ENCODE measurements around the gene GSE1. TPM values are rescaled to one million over a fixed set of nuclear protein-coding genes. Genes with fewer than 3 reads are reported as not detected.

Gene GSE1
- total RNA-seq, 1 experiment from 2014 or later = 90.2 TPM

GRCh38 chr16:85602402-85603202 is 10.5 kb upstream of the GSE1 start:
- ChIA-PET POLR2A (no interaction called here), CTCF (no interaction called here), RAD21 (ENCODE audit: low non-redundant PET in 1 of 2, low total read pairs in 2 of 2, uncharacterized antibody in 2 of 2, unreplicated experiment in 2 of 2) (no interaction called here)
- Histone ChIP-seq H2AFZ (ENCODE audit: low read depth, low read length, poor library complexity, severe bottlenecking) (no peak overlapping the region), H3K4me1 (ENCODE audit: control insufficient read depth in 1 of 2, insufficient read depth in 2 of 2, low read length in 2 of 2) (0 out of 4 replicates have a peak, but pooled peaks cover 0 to 4% of the 10 kb centered on the region in 2 experiments), H3K9me3 (ENCODE audit: control insufficient read depth in 1 of 2, insufficient read depth in 1 of 2, low read depth in 1 of 2, low read length in 2 of 2) (no peaks in the 10 kb centered on the region), H4K20me1 (ENCODE audit: insufficient read depth) (no peaks in the 10 kb centered on the region), H3K9me2 (ENCODE audit: insufficient read depth) (no peaks in the 10 kb centered on the region), H3K27me3 (ENCODE audit: insufficient read depth, low read length) (no peaks in the 10 kb centered on the region), H3K79me2 (ENCODE audit: insufficient read depth, low read length) (no peaks in the 10 kb centered on the region; the same call in 1 of the 2 replicates), H3K4me2 (ENCODE audit: low read length) (no peak overlapping the region), H3K9ac (ENCODE audit: low read length) (no peak overlapping the region), H3K4me3 (replicated peaks in 1 of 2; ENCODE audit: low read depth in 1 of 2, low read length in 2 of 2) (no peak overlapping the region), H3K27ac (ENCODE audit: low read depth, low read length) (no peak overlapping the region), H3K36me3 (ENCODE audit: control insufficient read depth in 1 of 2, insufficient read depth in 2 of 2, low read length in 2 of 2) (no peaks in the 10 kb centered on the region)
- TF ChIP-seq ATF3 (IDR thresholded peaks at IDR 0.05) = no peak
- no peak for TF ChIP-seq ELF1 (IDR thresholded peaks at IDR 0.05; ENCODE audit: borderline replicate concordance, low read depth)
- TF ChIP-seq CEBPB (IDR thresholded peaks at IDR 0.05; ENCODE audit: low read depth) = no peak
- no peak for TF ChIP-seq ZNF274 (IDR thresholded peaks at IDR 0.05; ENCODE audit: low read depth, low read length)
- TF ChIP-seq SIN3A (IDR thresholded peaks at IDR 0.05; ENCODE audit: low read depth) = no peak
- no peak for TF ChIP-seq SP1 (IDR thresholded peaks at IDR 0.05; ENCODE audit: low read depth)
- no peak for TF ChIP-seq CBX3 (IDR thresholded peaks at IDR 0.05; ENCODE audit: low read depth)
- TF ChIP-seq POLR2AphosphoS5 (IDR thresholded peaks at IDR 0.05; ENCODE audit: low read depth, low read length) = no peak
- TF ChIP-seq ZFX (IDR thresholded peaks at IDR 0.05) = no peak
- TF ChIP-seq EGR1 (IDR thresholded peaks at IDR 0.05; ENCODE audit: low read depth) = no peak
- TF ChIP-seq CTCF (IDR thresholded peaks at IDR 0.05 in 2 of 3, conservative IDR thresholded peaks at IDR 0.05 in 1 of 3; ENCODE audit: borderline replicate concordance in 1 of 3, insufficient read depth in 1 of 3, low read depth in 2 of 3, low read length in 2 of 3) = no peak
- TF ChIP-seq RAD21 (IDR thresholded peaks at IDR 0.05; ENCODE audit: low read depth) = no peak
- no peak for TF ChIP-seq EZH2phosphoT487 (IDR thresholded peaks at IDR 0.05; ENCODE audit: borderline replicate concordance)
- TF ChIP-seq YY1 (IDR thresholded peaks at IDR 0.05; ENCODE audit: extremely low read depth, insufficient replicate concordance, low read depth, low read length) = no peak
- TF ChIP-seq FOSL1 (IDR thresholded peaks at IDR 0.05; ENCODE audit: low read depth) = no peak
- no peak for TF ChIP-seq EZH2 (IDR thresholded peaks at IDR 0.05)
- TF ChIP-seq JUND (IDR thresholded peaks at IDR 0.05) = no peak
- no peak for TF ChIP-seq ZBTB33 (IDR thresholded peaks at IDR 0.05; ENCODE audit: extremely low read depth, insufficient replicate concordance, low read length)
- ATAC-seq (no peak), DNase-seq (ENCODE audit: low read depth, low spot score) (no peak)
- BruUV-seq (replicated peaks) = no TSS peak
- intact Hi-C loops (cut with micrococcal nuclease) = no loop called here
